CD1c-positive myeloid dendritic cell (primary cell): ENCODE measurements around the gene GATA5.
A peak's percentile ranks its signal among the peaks of the same experiment; 100 is the strongest.

ENCODE experiments used
- DNase-seq: peaks from one replicate; pipeline ENCODE4 v3.0.0-alpha.2; 2016; ENCODE audit errors: extremely low spot score

Gene GATA5

GRCh38 chr20:62454904-62455636 is 20.7 kb downstream of the GATA5 start:
- DNase-seq = no peak

GRCh38 chr20:62453186-62453808 is 22.5 kb downstream of the GATA5 start:
- no peak for DNase-seq

GRCh38 chr20:62452475-62453095 is 23.2 kb downstream of the GATA5 start:
- DNase-seq = no peak

GRCh38 chr20:62451970-62452369 is 23.8 kb downstream of the GATA5 start:
- DNase-seq = no peak

GRCh38 chr20:62451156-62451767 is 24.5 kb downstream of the GATA5 start:
- DNase-seq = no peak

GRCh38 chr20:62449951-62450691 is 25.7 kb downstream of the GATA5 start:
- DNase-seq = no peak

GRCh38 chr20:62448788-62449187 is 27.0 kb downstream of the GATA5 start:
- no peak for DNase-seq

GRCh38 chr20:62448038-62448437 is 27.8 kb downstream of the GATA5 start:
- no peak for DNase-seq

- DNase-seq = no peak
Observed at GRCh38 chr20:62446888-62447869, 28.6 kb downstream of the GATA5 start.

GRCh38 chr20:62446481-62446880 is 29.3 kb downstream of the GATA5 start:
- no peak for DNase-seq

- DNase-seq = no peak
Observed at GRCh38 chr20:62445553-62446340, 30.0 kb downstream of the GATA5 start.

GRCh38 chr20:62444286-62444685 is 31.5 kb downstream of the GATA5 start:
- no peak for DNase-seq

- DNase-seq = no peak
Observed at GRCh38 chr20:62441987-62442539, 33.7 kb downstream of the GATA5 start.

- peak; percentile 22 for DNase-seq
Observed at GRCh38 chr20:62439218-62439617, 36.6 kb downstream of the GATA5 start.

- no peak for DNase-seq
Observed at GRCh38 chr20:62437927-62438326, 37.9 kb downstream of the GATA5 start.

- no peak for DNase-seq
Observed at GRCh38 chr20:62437496-62437895, 38.3 kb downstream of the GATA5 start.

- no peak for DNase-seq
Observed at GRCh38 chr20:62436692-62437091, 39.1 kb downstream of the GATA5 start.

- DNase-seq = no peak
Observed at GRCh38 chr20:62433658-62434497, 41.9 kb downstream of the GATA5 start.
